Esophagus muscularis mucosa (tissue), 4 donors: ENCODE data around the gene DNLZ. TPM values are rescaled to one million over a fixed set of nuclear protein-coding genes. Genes with fewer than 3 reads are reported as not detected.
A peak's percentile ranks its signal among the peaks of the same experiment; 100 is the strongest.

Source experiments
- DNase-seq: peaks from one replicate; pipeline ENCODE4 v3.0.0-alpha.2; 2017; ENCODE audit errors: extremely low spot score
- H3K27ac ChIP-seq, 4 donors: fragments of 200-600 bp; sonication (generic); replicated peaks in 1 of 4; 1 replicate in 3 of 4; 2 replicates in 1 of 4; pipeline ENCODE4 v1.5.1; 2016 to 2019; ENCODE audit warnings: mild to moderate bottlenecking in 1 of 4
- H3K27me3 ChIP-seq, 4 donors: fragments of 200-600 bp; sonication (generic); one replicate each; pipeline versions ENCODE4 v1.5.1 to v1.6.0; 2016 to 2019
- H3K36me3 ChIP-seq, 4 donors: fragments of 200-600 bp; sonication (generic); one replicate each; pipeline ENCODE4 v1.5.1; 2016 to 2019
- H3K4me1 ChIP-seq, 4 donors: fragments of 200-600 bp; sonication (generic); one replicate each; pipeline ENCODE4 v1.5.1; 2016 to 2019
- H3K4me3 ChIP-seq, 4 donors: fragments of 200-600 bp; sonication (generic); 1 replicate in 2 of 4; 2 replicates in 2 of 4; pipeline ENCODE4 v1.5.1; 2016 to 2019; ENCODE audit warnings: mild to moderate bottlenecking in 4 of 4, moderate library complexity in 1 of 4
- H3K9me3 ChIP-seq, 4 donors: fragments of 200-600 bp; sonication (generic); 1 replicate in 3 of 4; 2 replicates in 1 of 4; pipeline ENCODE4 v1.5.1; 2016 to 2019
- EP300 ChIP-seq: sonication (generic); formaldehyde crosslinking; IDR thresholded peaks from one replicate; pipeline ENCODE4 v1.6.1; 2017; ENCODE audit warnings: antibody characterized with exemption
- POLR2A ChIP-seq: fragments of 450-650 bp; IDR thresholded peaks from one replicate; pipeline ENCODE4 v1.6.1; 2017; ENCODE audit warnings: antibody characterized with exemption, moderate library complexity, mild to moderate bottlenecking, low read depth
- POLR2AphosphoS5 ChIP-seq, 2 donors: sonication (generic); formaldehyde crosslinking; IDR thresholded peaks; one replicate each; pipeline ENCODE4 v1.6.1; 2017; ENCODE audit warnings: antibody characterized with exemption in 2 of 2
- WGBS: methylation state at CpG from one replicate; pipeline ENCODE4 v1.1.5; 2018; 5-methylcytosine and 5-hydroxymethylcytosine counted together
- intact Hi-C: fragments of 100-400 bp; cut with DNase I; formaldehyde crosslinking; loops from one replicate; pipeline ENCODE4 v1.15.1; 2023
- total RNA-seq, 4 donors: library from RNA; depleted of rRNA; stranded (reverse); fragments of >200 nt; gene quantifications; one replicate each; pipeline versions ENCODE4 v1.1.0 to v1.2.1, GENCODE V29; 2016
- TF ChIP-seq, protein P1 (sequence below), 3 experiments: fragments of 200-600 bp in 2 of 3; fragments of 450-650 bp in 1 of 3; sonication (generic) in 2 of 3; IDR thresholded peaks; one replicate each; pipeline ENCODE4 v1.5.1; 2017 to 2019; ENCODE audit warnings: antibody characterized with exemption in 3 of 3, mild to moderate bottlenecking in 2 of 3, moderate library complexity in 1 of 3

DNLZ gene
- 10 to 100 TPM; 29.5 to 41.3 (median 35.8) TPM for total RNA-seq

DNA sequence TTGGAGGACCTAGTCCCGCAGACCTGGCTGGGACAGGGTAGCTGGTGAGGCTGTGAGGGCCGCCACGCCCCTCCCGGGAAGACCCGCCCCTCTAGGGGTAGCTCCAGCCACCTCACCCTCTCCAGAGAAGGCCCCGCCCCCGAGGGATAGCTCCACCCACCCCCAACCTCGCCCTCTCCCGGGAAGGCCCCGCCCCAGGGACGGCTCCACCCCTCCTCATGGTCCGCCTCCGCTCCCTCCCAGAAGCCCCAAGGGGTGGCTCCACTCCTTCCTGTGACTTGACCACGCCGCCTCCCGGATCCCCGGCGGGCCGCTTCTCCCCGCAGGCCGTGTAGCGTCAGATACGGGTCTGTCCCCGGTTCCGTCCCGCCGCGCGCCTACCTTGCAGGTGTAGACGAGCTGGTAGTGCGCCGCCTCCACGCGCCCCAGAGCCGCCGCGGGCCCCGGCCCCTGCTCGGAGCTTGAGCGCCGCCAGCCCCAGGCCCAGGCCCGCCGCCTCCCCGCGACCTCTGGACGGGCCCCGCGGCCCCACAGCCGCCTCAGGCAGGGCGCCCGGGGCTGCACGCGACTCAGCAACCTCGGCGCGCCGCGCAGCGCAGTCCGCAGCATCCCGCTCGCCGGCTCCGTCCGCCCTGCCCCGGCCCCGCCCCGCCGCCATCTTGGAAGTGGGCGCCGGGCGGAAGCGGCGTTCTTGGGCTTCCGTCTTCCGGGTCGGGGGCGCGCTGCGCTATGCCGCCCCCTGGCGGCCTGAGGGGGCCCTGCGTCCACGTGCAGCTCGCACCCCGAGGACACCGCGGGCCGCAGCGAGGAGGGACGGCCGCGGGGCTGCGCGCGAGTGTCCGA, at the start of gene DNLZ:
Gene DNLZ, minus strand, starts transcription at position 639 of the 843 bp plus-strand sequence. Its CDS starts 30 bp downstream, at position 609.
- intact Hi-C loops = loop anchor here (2.0 kb wide), 1 partner anchor 21 kb away; no protein-coding TSS in a partner anchor
- peak; percentile 99 for DNase-seq
- Histone ChIP-seq H3K27ac (peak within 1 kb of the TSS; percentile 84 to 96 (median 94)), H3K9me3 (no peaks in the 10 kb centered on the region), H3K4me1 (peaks cover 29 to 39% (median 37%) of the 10 kb centered on the region in 4 donors), H3K27me3 (peaks cover 0 to 28% (median 0%) of the 10 kb centered on the region in 4 donors), H3K36me3 (peaks cover 0 to 17% (median 8%) of the 10 kb centered on the region in 4 donors), H3K4me3 (peak within 1 kb of the TSS; percentile 87 to 100 (median 93))
- 0% methylated on average over 4 of the region's 97 CpGs for WGBS
- TF ChIP-seq POLR2AphosphoS5 (IDR thresholded peaks at IDR 0.05) (peak; percentile 81 to 91), POLR2A (peak; percentile 78), EP300 (no peak)
- TF ChIP-seq, protein P1, sequence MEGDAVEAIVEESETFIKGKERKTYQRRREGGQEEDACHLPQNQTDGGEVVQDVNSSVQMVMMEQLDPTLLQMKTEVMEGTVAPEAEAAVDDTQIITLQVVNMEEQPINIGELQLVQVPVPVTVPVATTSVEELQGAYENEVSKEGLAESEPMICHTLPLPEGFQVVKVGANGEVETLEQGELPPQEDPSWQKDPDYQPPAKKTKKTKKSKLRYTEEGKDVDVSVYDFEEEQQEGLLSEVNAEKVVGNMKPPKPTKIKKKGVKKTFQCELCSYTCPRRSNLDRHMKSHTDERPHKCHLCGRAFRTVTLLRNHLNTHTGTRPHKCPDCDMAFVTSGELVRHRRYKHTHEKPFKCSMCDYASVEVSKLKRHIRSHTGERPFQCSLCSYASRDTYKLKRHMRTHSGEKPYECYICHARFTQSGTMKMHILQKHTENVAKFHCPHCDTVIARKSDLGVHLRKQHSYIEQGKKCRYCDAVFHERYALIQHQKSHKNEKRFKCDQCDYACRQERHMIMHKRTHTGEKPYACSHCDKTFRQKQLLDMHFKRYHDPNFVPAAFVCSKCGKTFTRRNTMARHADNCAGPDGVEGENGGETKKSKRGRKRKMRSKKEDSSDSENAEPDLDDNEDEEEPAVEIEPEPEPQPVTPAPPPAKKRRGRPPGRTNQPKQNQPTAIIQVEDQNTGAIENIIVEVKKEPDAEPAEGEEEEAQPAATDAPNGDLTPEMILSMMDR (IDR thresholded peaks at IDR 0.05) = peak in 2 of 3 experiments; percentile 99

DNA sequence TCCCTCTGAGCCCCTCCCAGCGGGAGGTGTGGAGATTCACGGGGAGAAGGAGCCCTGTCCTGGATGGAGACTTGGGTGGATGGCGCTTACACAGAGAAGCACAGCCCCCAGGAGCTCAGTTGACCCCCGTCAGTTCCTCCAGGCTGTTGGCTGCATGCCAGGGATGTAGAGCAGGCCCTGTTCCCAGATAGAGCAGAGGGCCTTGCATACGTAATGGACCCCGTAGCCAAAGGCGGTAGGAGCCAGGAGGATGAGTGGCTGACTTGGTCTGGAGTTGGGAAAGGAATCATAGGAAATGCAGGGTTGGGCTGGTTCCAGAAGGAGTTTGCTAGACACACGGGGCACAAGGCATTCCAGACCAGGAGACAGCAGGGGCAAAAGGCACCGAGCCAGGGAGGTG, 49.4 kb upstream of the DNLZ start:
- peaks cover 40 to 63% (median 57%) of the 10 kb centered on the region in 4 donors for H3K36me3 ChIP-seq
- H3K4me3 ChIP-seq = no peak overlapping the region
- no peaks in the 10 kb centered on the region for H3K27me3 ChIP-seq
- H3K27ac ChIP-seq = no peak overlapping the region
- H3K9me3 ChIP-seq = no peaks in the 10 kb centered on the region
- no peak for TF ChIP-seq EP300
- TF ChIP-seq, protein P1 (IDR thresholded peaks at IDR 0.05) = no peak
- TF ChIP-seq POLR2A = no peak
- no peak for TF ChIP-seq POLR2AphosphoS5 (IDR thresholded peaks at IDR 0.05)
- intact Hi-C loops = no loop called here
- 62% methylated on average over 8 of the region's 9 CpGs for WGBS
- DNase-seq = no peak
- peaks cover 22 to 40% (median 32%) of the 10 kb centered on the region in 4 donors for H3K4me1 ChIP-seq

DNA sequence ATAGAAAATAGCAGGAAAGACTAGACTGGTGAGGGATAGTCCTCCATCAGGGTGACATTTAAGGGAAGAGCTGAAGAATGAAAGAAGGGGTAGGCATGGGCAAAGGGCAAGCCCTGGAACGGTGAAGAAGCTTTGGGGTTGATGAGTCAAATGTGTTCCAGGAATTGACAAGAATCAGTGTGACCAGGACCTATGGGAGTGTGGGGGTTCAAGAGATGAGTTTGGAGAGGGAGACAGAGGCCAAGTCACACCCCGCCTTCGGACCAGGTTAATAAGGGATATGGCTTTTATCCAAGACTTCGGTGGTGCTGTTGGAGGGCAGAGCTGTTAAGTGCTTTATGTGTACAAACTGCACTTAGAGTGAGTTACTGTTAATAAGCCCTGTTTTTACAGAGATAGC, 47.8 kb upstream of the DNLZ start:
- peaks cover 22 to 40% (median 32%) of the 10 kb centered on the region in 4 donors for H3K4me1 ChIP-seq
- TF ChIP-seq, protein P1 (IDR thresholded peaks at IDR 0.05) = no peak
- TF ChIP-seq POLR2AphosphoS5 (IDR thresholded peaks at IDR 0.05) (no peak), POLR2A (no peak), EP300 (no peak)
- H3K27ac ChIP-seq = peak overlapping the region in 2 of 4 donors; percentile 84 to 89
- 65% methylated on average over 4 of the region's 4 CpGs for WGBS
- peak overlapping the region; percentile 87 to 99 (median 94) for H3K4me3 ChIP-seq
- no peak for DNase-seq
- no peaks in the 10 kb centered on the region for H3K27me3 ChIP-seq
- intact Hi-C loops = no loop called here
- peaks cover 33 to 63% (median 55%) of the 10 kb centered on the region in 4 donors for H3K36me3 ChIP-seq
- H3K9me3 ChIP-seq = no peaks in the 10 kb centered on the region

DNA sequence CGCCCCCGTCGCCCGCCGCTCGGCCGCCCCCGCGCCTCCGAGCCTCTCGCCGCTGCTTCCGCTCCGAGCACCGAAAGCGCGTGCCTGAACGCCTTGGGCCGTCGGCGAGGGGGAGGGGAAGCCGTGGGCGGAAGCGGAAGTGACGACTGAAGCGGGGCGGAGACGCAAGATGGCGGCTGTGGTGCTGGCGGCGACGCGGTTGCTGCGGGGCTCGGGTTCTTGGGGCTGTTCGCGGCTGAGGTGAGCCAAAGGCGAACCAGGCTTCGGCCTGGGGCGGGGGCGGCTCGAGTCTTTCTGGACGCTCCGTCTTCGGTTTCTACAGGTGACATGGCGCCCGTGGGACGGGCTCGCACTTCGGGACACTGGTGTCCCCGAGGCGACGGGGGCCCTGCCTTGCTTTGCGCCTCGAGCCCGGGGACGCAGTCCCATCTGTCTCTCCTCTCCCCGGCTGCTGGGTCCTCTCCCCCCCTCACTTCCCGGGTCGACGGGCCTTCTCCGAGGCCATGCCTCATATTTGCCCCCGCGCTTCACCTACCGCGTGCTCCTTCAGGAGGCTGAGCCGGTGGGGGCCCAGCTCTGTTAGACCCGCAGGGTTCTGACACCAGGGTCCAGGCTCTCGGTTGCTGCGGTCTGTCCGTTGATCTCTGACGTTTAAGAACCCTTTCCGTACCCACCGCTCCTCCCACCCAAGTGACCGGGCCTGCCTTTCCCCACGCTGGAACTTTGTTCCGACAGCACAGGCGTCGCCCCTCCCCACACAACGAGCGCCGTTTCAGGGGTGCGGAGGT, 47.1 kb upstream of the DNLZ start, which contains the start of the genes ENTR1 and PMPCA:
Gene ENTR1, minus strand, starts transcription at position 115 of the 788 bp plus-strand sequence. CDS start 217 bp downstream, outside the sequence.
Gene PMPCA, plus strand, starts transcription at position 159 of the 788 bp plus-strand sequence. Its CDS starts 11 bp downstream, at position 170.
- 1% methylated on average over 35 of the region's 83 CpGs for WGBS

More for the DNA sequence above, 47.1 kb upstream of the DNLZ start, which contains the start of the genes ENTR1 and PMPCA:
- peak within 1 kb of the TSS; percentile 84 to 91 (median 88) for H3K27ac ChIP-seq
- intact Hi-C loops = no loop called here
- H3K36me3 ChIP-seq = peaks cover 26 to 63% (median 55%) of the 10 kb centered on the region in 4 donors
- DNase-seq = peak; percentile 97
- H3K9me3 ChIP-seq = no peaks in the 10 kb centered on the region
- TF ChIP-seq, protein P1 (IDR thresholded peaks at IDR 0.05) = peak in 1 of 3 experiments; percentile 15
- TF ChIP-seq POLR2A (peak; percentile 87), POLR2AphosphoS5 (IDR thresholded peaks at IDR 0.05) (peak; percentile 98 to 99), EP300 (no peak)
- H3K4me1 ChIP-seq = peaks cover 22 to 40% (median 32%) of the 10 kb centered on the region in 4 donors
- H3K27me3 ChIP-seq = no peaks in the 10 kb centered on the region
- peak within 1 kb of the TSS; percentile 87 to 99 (median 94) for H3K4me3 ChIP-seq
